Motor neuron (in vitro differentiated cells): Measurements from ENCODE around the gene KRT7. TPM values are rescaled to one million over a fixed set of nuclear protein-coding genes. Genes with fewer than 3 reads are reported as not detected.
"Not testable (repeated sequence)": the region's sequence is repeated elsewhere in the genome, so short reads cannot be mapped to it uniquely, and the experiment has no call there.

Experiments used
- ATAC-seq, 8 experiments: fragments of 200-7000 bp; cut with Tn5 transposase; replicated peaks in 6 of 8; 2 replicates each; pipeline ENCODE4 v1.8.0; 2021; ENCODE audit warnings: mild to moderate bottlenecking in 8 of 8, moderate library complexity in 8 of 8
- H3K27ac ChIP-seq, 2 donors: fragments of 250-450 bp; sonication (Bioruptor Pico); 2 replicates each; pipeline ENCODE4 v1.9.0; 2021; ENCODE audit warnings: antibody characterized with exemption in 2 of 2, mild to moderate bottlenecking in 2 of 2, moderate library complexity in 1 of 2
- H3K4me1 ChIP-seq, 2 donors: fragments of 250-450 bp; sonication (Bioruptor Pico); replicated peaks in 1 of 2; 2 replicates each; pipeline ENCODE4 v1.6.1; 2021; ENCODE audit warnings: antibody characterized with exemption in 2 of 2, mild to moderate bottlenecking in 2 of 2, moderate library complexity in 1 of 2
- H3K4me3 ChIP-seq, 5 donors: fragments of 250-450 bp; sonication (Bioruptor Pico); 2 replicates each; pipeline ENCODE4 v1.9.0; 2021; ENCODE audit warnings: antibody characterized with exemption in 5 of 5, mild to moderate bottlenecking in 5 of 5, moderate library complexity in 4 of 5
- WGBS, 10 experiments: fragments of 450-650 bp; shearing (Covaris generic); methylation state at CpG; one replicate each; pipeline ENCODE4 v1.0.0; 2022; 5-methylcytosine and 5-hydroxymethylcytosine counted together
- in situ Hi-C, 9 experiments: fragments of 400-800 bp; cut with MboI; loops; one replicate each; pipeline ENCODE4 v1.15.0; 2021; ENCODE audit warnings: low sequenced_read_pairs in 9 of 9, low pct_unique_long_range_greater_than_20kb in 2 of 9; ENCODE audit not compliant: unreplicated experiment in 9 of 9
- total RNA-seq, 8 experiments: library from RNA; unstranded; fragments of 300-600 nt; gene quantifications; 2 replicates each; pipeline versions ENCODE4 v1.2.3 to v1.2.4, GENCODE V29; 2022

Gene KRT7
- total RNA-seq, 8 experiments from 2014 or later: 0.78 to 5.8 (median 2.4) TPM; not detected in 2

DNA sequence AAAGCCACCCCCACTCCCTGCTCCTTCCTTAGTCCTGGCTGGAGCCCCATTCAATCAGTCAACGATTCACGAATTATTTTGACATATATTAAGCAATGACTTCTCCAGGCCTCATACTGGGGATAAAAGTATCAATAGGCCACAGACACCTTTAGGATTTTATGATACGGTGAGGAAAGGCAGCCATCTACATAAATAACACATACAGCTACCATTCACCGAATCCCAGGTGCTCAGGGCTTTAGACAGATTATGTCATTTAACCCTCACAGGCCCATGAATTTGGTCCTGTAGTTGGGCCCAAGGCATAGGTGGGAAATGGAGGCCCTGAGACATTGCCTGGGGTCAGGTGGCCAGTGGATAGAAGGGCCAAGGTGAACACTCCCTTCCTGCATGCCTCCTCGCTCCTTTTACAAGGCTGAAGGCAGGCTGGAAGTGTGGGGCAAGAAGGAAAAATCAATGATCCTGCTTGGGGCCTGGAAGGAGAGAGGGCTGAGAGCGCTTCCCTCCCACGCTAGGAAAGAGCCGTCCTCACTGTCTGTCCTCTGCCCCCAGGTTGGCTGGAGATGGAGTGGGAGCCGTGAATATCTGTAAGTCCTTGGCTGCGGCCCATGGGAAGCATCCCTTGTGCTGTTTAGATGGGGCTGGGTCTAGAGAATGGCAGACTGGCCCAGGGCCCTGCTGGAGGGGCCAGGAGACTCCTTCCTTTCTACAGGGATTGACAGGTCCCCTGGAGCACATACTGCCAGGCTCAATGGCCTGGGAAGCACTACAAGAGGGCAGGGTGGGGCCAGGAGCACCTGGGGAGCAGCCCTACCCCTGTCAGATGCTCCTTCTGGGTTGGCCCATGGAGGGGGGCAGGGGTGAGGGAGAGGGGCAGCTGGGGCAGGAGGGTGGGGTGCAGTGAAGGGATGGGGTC, 14.8 kb downstream of the KRT7 start:
- H3K4me1 ChIP-seq: no peaks in the 10 kb centered on the region
- in situ Hi-C loops: no loop called here
- no peak overlapping the region for H3K27ac ChIP-seq
- H3K4me3 ChIP-seq: no peak overlapping the region
- ATAC-seq: peak in 1 of 8 experiments; percentile 3
- 18 to 100% (median 60%) methylated on average over 1 to 10 of the region's 10 CpGs; no CpG with 5 or more reads in 2 of the 10 experiments for WGBS, 10 experiments

GRCh38 chr12:52248541-52249461, 15.8 kb downstream of the KRT7 start:
- Histone ChIP-seq H3K4me3 (no peak overlapping the region), H3K4me1 (no peaks in the 10 kb centered on the region), H3K27ac (no peak overlapping the region)
- in situ Hi-C loops: no loop called here
- 20 to 100% (median 75%) methylated on average over 1 to 7 of the region's 18 CpGs; no CpG with 5 or more reads in 5 of the 10 experiments for WGBS, 10 experiments
- peak in 4 of 8 experiments; percentile 19 to 61 (median 41) for ATAC-seq

GRCh38 chr12:52249511-52250047, 16.5 kb downstream of the KRT7 start:
- Histone ChIP-seq H3K4me3 (no peak overlapping the region), H3K27ac (no peak overlapping the region)
- 60 to 80% methylated on average over 1 of the region's 2 CpGs; no CpG with 5 or more reads in 8 of the 10 experiments for WGBS, 10 experiments

GRCh38 chr12:52250048-52250990, 17.3 kb downstream of the KRT7 start:
- no peaks in the 10 kb centered on the region for H3K4me1 ChIP-seq
- in situ Hi-C loops: no loop called here
- WGBS, 10 experiments: 12 to 100% (median 50%) methylated on average over 1 to 13 of the region's 52 CpGs; no CpG with 5 or more reads in 3 of the 10 experiments
- no peak overlapping the region for H3K27ac ChIP-seq
- peak in 2 of 8 experiments; percentile 21 to 35 for ATAC-seq
- no peak overlapping the region for H3K4me3 ChIP-seq

More at GRCh38 chr12:52249511-52250047, 16.5 kb downstream of the KRT7 start:
- in situ Hi-C loops: no loop called here
- ATAC-seq: no peak
- no peaks in the 10 kb centered on the region for H3K4me1 ChIP-seq

- in situ Hi-C loops: no loop called here
- WGBS, 10 experiments: 14 to 81% (median 62%) methylated on average over 1 to 9 of the region's 9 CpGs; no CpG with 5 or more reads in 2 of the 10 experiments
Observed at GRCh38 chr12:52251367-52252051, 18.5 kb downstream of the KRT7 start.

DNA sequence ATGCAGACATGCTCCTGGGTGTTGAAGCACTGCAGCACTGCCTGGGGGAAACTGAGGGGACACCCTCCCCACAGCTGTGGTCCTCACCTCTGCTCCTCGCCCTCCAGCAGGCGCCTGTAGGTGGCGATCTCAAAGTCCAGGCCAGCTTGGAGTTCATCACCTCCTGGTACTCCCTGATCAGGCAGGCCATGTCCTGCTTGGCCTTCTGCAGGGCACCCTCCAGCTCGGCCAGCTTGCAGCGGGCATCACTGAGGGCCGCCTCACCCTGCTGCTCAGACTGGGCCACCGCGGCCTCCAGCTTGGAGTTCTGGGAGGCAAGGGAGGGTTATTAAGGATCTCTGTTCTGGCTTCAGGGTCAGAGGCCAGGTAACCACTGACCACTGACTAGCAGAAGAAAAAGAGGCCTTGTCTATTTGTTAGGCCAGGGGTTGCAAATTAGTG, 19.2 kb downstream of the KRT7 start:
- H3K4me3 ChIP-seq, in situ Hi-C loops, H3K27ac ChIP-seq, H3K4me1 ChIP-seq: not testable (repeated sequence)
- WGBS, 10 experiments: 22 to 94% methylated on average over 2 to 3 of the region's 8 CpGs; no CpG with 5 or more reads in 8 of the 10 experiments
- peak in 1 of 8 experiments; percentile 25 for ATAC-seq

More at GRCh38 chr12:52251367-52252051, 18.5 kb downstream of the KRT7 start:
- Histone ChIP-seq H3K27ac (no peak overlapping the region), H3K4me3 (no peak overlapping the region), H3K4me1 (no peaks in the 10 kb centered on the region)
- ATAC-seq: no peak

DNA sequence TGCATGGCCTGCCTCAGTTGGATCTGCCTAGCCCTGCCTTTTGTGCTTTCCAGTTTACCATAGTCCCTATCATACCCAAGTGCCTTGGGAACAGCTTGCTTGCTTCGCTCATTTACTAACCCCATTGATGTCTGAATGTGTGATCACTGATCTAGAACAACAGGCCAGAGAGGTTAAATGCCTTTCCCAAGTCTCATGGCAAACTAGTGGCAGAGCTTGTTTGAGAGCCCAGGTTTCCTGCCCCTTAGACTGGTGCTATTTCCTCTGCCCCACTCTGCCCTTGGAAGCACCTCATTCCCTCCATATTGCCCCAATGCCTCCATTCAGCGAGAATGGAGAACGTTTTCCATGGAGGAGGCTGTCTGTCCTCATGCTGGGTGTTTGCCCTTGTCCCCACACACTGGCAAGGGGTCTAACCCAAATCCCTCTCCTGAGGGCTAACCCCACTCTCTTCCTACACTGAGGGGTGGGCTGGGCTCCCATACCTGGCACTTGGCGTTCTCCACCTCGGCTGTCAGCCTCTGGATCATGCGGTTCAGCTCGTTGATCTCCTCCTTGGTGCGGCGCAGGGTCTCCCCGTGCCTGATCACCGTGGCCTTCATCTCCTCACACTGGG, 19.8 kb downstream of the KRT7 start:
- Histone ChIP-seq H3K4me1 (no peaks in the 10 kb centered on the region), H3K27ac (no peak overlapping the region), H3K4me3 (no peak overlapping the region)
- 67 to 91% (median 76%) methylated on average over 1 to 5 of the region's 11 CpGs; no CpG with 5 or more reads in 7 of the 10 experiments for WGBS, 10 experiments
- ATAC-seq: no peak
- in situ Hi-C loops: no loop called here

GRCh38 chr12:52253391-52254179, 20.5 kb downstream of the KRT7 start:
- no peak for ATAC-seq
- H3K27ac ChIP-seq: no peak overlapping the region
- in situ Hi-C loops: no loop called here
- H3K4me1 ChIP-seq: no peaks in the 10 kb centered on the region
- H3K4me3 ChIP-seq: no peak overlapping the region
- 75 to 100% (median 92%) methylated on average over 1 to 7 of the region's 14 CpGs; no CpG with 5 or more reads in 4 of the 10 experiments for WGBS, 10 experiments

DNA sequence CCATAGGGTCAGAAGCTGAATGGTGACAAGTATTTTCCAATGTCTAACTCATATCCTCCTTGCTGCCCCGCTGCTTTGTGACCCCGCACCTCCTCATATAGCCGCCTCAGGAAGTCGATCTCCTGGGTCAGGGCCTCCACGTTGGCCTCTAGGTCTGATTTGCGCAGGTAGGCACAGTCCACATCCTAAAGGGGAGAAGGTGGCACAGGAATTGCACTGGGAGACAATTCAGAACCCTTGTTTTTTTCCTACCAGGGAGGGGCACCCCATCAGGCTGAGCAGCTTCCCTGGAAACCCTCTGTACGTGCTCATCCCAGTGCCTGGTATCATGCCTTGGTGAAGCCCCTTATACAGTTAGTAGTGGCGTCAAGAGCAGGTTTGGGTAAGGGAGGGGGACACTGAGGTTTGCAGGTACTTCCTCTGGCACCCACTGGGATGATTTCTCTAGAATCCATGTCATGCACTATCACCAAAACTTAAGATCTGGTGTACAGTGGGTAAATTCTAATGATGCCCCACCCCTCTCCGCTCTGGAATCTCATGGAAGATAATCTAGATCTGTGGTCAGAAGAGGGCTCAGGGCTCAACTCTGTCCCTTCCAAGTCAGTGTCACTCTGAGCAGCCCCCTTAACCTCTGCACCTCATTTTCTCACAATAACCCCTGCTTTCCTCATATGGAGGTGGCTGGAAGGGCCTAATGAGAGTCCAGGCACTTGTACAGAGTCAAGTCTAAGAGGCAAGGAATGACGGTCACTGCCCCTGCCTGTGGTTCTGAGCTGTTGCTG, 21.3 kb downstream of the KRT7 start:
- no peak for ATAC-seq
- in situ Hi-C loops: no loop called here
- H3K27ac ChIP-seq: no peak overlapping the region
- H3K4me3 ChIP-seq: no peak overlapping the region
- 69 to 100% (median 89%) methylated on average over 1 to 7 of the region's 10 CpGs; no CpG with 5 or more reads in 5 of the 10 experiments for WGBS, 10 experiments
- H3K4me1 ChIP-seq: no peaks in the 10 kb centered on the region
